Measurements from ENCODE around the gene DSCAM. TPM values are rescaled to one million over a fixed set of nuclear protein-coding genes. Genes with fewer than 3 reads are reported as not detected.

DSCAM gene
- total RNA-seq, 1 donor from 2014 or later = not detected

GRCh38 chr21:40770435-40771055 is 76.4 kb downstream of the DSCAM start:
- no peak for DNase-seq (ENCODE audit: low spot score)

GRCh38 chr21:40769231-40769630 is 77.7 kb downstream of the DSCAM start:
- no peak for DNase-seq (ENCODE audit: low spot score)

GRCh38 chr21:40768056-40768455 is 78.9 kb downstream of the DSCAM start:
- no peak for DNase-seq (ENCODE audit: low spot score)

- DNase-seq (ENCODE audit: low spot score) = no peak
Observed at GRCh38 chr21:40766381-40766780, 80.6 kb downstream of the DSCAM start.

GRCh38 chr21:40765811-40766210 is 81.1 kb downstream of the DSCAM start:
- DNase-seq (ENCODE audit: low spot score) = no peak

GRCh38 chr21:40760821-40761220 is 86.1 kb downstream of the DSCAM start:
- no peak for DNase-seq (ENCODE audit: low spot score)

DNA sequence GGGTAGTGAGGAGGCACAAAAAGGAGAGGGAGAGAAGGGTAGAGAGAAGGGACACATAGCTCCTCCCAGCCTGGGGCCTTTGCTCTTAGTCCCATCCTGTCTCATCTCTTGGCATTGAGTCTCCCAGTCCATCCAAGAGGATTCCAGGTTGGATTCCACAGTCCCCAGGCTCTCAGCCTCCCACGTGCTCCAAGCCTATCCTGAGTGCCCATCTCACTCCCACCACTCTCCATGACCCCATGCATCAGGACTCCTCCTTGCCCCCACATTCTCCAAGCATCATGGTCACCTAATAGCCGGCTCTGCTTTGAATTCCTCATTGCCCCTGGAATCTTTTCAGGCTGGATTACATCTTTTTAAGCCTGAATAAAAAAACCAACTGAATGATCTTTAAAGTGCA is 87.9 kb downstream of the DSCAM start:
- no peak for DNase-seq (ENCODE audit: low spot score)

- DNase-seq (ENCODE audit: low spot score) = no peak
Observed at GRCh38 chr21:40757366-40757765, 89.6 kb downstream of the DSCAM start.

DNA sequence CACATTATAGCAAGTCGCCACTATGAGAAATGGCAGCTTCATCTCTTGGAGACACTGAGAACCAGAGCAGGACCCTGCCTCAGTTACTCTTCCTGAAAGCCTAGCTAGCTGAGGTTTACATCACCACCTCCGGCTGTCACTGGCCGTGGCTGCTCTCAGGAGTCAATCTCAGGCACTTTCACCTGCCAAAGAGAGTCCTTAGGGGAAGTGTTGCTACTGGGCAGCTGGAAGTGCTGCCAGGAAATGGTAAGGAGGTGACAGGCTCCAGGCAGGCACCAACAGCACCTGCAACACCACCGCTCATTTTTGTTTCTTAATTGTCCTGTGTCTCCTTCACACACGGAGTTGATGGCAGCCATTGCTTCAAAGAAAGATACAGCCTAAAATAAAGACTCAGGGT is 92.5 kb downstream of the DSCAM start:
- DNase-seq (ENCODE audit: low spot score) = no peak

DNA sequence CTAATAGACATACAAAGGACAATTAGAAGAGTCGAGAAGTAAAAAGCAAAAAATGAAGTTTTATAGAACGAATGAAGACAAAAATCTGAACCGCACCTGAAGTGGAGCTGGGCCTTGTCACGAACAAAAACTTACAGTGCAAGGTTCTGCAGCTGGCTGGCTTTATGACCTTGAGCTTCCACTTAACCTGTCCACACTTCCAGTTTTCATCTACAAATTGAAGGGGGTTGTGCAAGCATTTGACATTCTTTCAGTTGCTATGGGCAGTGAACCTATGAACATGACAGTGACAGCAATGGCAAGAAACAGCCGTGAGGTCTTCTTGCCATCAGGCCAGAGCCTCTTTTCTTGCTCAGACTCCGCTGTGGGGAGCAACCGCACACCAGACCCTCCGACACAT is 93.2 kb downstream of the DSCAM start:
- DNase-seq (ENCODE audit: low spot score) = no peak

GRCh38 chr21:40752125-40752524 is 94.8 kb downstream of the DSCAM start:
- DNase-seq (ENCODE audit: low spot score) = no peak

DNA sequence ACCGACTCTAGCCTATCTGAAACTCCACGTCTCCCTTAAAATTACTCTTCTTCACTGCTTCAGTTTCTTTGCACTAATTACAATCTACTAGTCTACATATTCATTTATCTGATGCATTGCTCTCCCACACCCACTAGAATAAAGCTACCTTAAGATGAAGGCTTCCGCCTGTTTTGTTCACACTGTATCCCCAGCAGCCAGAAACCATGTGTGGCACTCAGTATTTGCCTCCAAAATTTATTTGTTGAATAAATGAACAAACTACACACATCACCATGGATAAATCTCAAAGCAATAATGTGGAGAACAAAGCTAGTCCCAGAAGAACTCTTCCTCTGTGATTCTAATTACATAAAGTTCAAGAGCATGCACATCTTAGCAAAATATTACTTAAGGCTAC is 95.7 kb downstream of the DSCAM start:
- no peak for DNase-seq (ENCODE audit: low spot score)

- no peak for DNase-seq (ENCODE audit: low spot score)
Observed at GRCh38 chr21:40736145-40736544, 110.8 kb downstream of the DSCAM start.

GRCh38 chr21:40733024-40733397 is 113.9 kb downstream of the DSCAM start:
- no peak for DNase-seq (ENCODE audit: low spot score)

DNA sequence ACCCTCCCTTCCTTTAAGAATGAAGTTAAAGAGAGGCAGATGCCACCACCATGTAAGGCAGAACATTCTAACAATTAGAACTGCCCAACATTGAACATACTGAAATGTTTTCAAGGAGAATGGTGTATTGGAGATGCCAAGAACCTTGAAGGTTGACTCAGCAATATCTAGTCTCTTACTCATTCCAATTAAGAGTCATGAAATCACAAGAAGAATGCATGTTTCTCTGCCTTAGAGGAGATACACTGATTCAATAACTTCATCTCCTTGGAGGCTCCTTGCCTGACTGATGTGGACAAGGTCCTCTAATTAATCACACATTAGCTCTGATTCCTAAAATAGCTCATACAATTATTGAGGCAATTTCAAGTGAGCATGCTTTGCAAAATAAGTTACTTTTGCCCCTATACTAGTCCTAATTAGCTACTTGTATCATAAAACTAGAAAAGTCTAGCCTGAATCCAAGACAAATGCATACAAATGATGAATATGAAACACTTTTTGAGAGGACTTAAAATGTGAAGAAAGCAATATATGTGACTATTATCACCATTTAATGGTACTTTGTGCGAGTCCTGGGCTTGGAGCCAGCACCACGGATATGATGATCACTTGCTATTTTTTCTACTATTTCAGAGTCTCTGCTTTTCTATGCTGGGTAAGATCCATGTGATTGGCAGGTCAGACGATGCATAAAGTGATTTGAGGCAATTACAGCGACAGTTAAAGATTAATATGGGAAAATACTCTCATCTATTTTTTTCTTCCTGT is 114.5 kb downstream of the DSCAM start:
- DNase-seq (ENCODE audit: low spot score) = no peak

- DNase-seq (ENCODE audit: low spot score) = no peak
Observed at GRCh38 chr21:40731206-40731605, 115.8 kb downstream of the DSCAM start.

GRCh38 chr21:40730426-40730800 is 116.5 kb downstream of the DSCAM start:
- DNase-seq (ENCODE audit: low spot score) = no peak

GRCh38 chr21:40729761-40730425 is 117.1 kb downstream of the DSCAM start:
- DNase-seq (ENCODE audit: low spot score) = no peak

DNA sequence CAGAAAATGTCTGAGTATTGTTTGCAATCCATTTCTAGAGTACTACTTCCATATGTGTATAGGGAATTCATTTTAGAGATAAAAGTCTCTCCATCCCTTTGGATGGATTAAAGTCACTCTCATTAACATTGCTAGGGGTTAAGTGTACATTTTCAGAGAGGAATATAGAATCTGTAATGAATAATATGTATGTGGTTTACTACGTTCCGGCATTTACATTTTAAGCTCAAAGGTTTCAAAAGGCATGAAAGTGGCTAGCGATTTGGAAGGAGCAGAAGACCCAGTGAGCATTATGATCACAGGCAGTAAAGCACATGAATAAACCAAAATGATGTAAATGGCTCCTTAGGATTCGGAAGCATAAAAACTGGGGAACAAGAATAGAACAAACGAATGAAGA is 123.0 kb downstream of the DSCAM start:
- no peak for DNase-seq (ENCODE audit: low spot score)

- no peak for DNase-seq (ENCODE audit: low spot score)
Observed at GRCh38 chr21:40723317-40723716, 123.6 kb downstream of the DSCAM start.

GRCh38 chr21:40719615-40720014 is 127.3 kb downstream of the DSCAM start:
- no peak for DNase-seq (ENCODE audit: low spot score)

- no peak for DNase-seq (ENCODE audit: low spot score)
Observed at GRCh38 chr21:40717028-40717427, 129.9 kb downstream of the DSCAM start.

DNA sequence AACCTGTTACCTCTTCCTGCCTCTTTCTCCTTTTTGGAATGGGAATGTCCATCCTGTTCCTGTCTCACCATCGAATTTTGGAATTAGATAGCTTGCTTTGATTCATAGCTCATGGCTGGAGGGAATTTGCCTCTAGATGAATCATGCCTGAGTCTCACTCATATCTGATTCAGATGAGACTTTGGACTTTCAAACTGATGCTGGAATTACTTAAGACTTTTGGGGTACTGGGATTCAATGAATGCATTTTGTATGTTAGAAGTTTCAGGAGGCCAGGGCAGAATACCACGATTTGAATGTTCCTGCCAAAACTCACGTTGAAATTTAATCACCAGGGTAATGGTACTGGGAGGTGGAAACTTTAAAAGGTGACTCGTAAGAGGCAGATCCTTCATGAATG is 132.4 kb downstream of the DSCAM start:
- no peak for DNase-seq (ENCODE audit: low spot score)

Measured in ureter (tissue), 1 donor.